ENCODE measurements around the gene AIRE. TPM values are rescaled to one million over a fixed set of nuclear protein-coding genes. Genes with fewer than 3 reads are reported as not detected.

AIRE gene
- total RNA-seq, 2 donors from 2014 or later = not detected

- H3K27ac ChIP-seq = no peak overlapping the region
- intact Hi-C loops (cut with DNase I) = no loop called here
- no peak for DNase-seq (ENCODE audit: low spot score)
- H3K27me3 ChIP-seq (replicated peaks; ENCODE audit: insufficient read depth) = no peaks in the 10 kb centered on the region
- H3K9me3 ChIP-seq = no peaks in the 10 kb centered on the region
- H3K4me1 ChIP-seq (replicated peaks) = no peaks in the 10 kb centered on the region
- H3K36me3 ChIP-seq = no peaks in the 10 kb centered on the region
- TF ChIP-seq POLR2AphosphoS5 (IDR thresholded peaks at IDR 0.05) (no peak), CTCF (IDR thresholded peaks at IDR 0.05) (no peak), POLR2A (IDR thresholded peaks at IDR 0.05) (no peak)
- H3K4me3 ChIP-seq = no peak overlapping the region
- 77% methylated on average over 4 of the region's 4 CpGs for WGBS
Observed at GRCh38 chr21:44260066-44260465, 25.6 kb upstream of the AIRE start.

DNA sequence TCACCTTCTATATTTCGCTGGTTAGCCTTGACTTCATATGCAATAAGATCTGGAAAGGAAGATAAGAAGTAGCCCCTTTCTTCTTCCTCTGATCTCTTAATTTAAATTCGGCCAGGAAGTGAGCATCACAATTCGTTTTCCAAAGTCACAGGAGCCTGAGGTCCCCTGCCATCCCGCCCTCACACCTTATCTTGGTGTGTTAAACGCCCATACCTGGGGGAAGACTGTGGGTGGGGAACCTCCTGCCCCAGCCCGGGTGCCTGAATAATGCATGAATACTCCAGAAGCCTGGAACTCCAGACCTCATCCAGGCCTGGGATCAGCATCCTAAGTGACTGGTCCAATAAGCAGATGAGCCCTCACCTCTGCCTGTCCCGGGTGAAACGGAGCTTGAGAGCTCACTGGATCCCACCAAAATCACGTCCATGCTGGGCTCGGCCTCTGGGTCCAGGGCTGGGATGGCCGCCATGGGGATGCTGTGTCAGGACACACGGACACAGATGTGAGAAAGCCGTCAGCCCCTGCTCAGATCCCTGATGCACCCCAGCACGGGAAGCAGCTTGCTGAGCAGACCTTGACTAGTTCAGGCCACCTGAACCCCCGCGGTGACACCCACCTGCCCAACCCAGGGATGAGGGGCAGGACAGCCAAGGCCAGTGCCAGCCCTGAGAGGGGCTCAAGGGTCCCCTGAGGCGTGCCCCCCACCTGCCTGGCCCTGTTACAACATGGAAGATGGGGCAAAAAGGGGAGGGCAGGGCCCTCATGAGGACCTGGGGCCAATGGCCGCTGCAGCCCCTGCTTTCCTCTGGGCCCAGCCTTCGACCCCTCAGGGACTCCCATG lies 24.7 kb upstream of the AIRE start:
- DNase-seq (ENCODE audit: low spot score) = no peak
- H3K36me3 ChIP-seq = no peaks in the 10 kb centered on the region
- intact Hi-C loops (cut with DNase I) = no loop called here
- no peaks in the 10 kb centered on the region for H3K9me3 ChIP-seq
- H3K4me3 ChIP-seq = no peak overlapping the region
- TF ChIP-seq POLR2A (IDR thresholded peaks at IDR 0.05) (no peak), POLR2AphosphoS5 (IDR thresholded peaks at IDR 0.05) (no peak), CTCF (IDR thresholded peaks at IDR 0.05) (no peak)
- H3K27me3 ChIP-seq (replicated peaks; ENCODE audit: insufficient read depth) = no peaks in the 10 kb centered on the region
- WGBS = 81% methylated on average over 16 of the region's 19 CpGs
- no peaks in the 10 kb centered on the region for H3K4me1 ChIP-seq (replicated peaks)
- no peak overlapping the region for H3K27ac ChIP-seq

- Histone ChIP-seq H3K36me3 (no peaks in the 10 kb centered on the region), H3K4me1 (replicated peaks) (no peaks in the 10 kb centered on the region), H3K27me3 (replicated peaks; ENCODE audit: insufficient read depth) (no peaks in the 10 kb centered on the region), H3K27ac (no peak within 1 kb of the TSS), H3K9me3 (no peaks in the 10 kb centered on the region), H3K4me3 (no peak within 1 kb of the TSS)
- WGBS = 71% methylated on average over 19 of the region's 19 CpGs
- intact Hi-C loops (cut with DNase I) = no loop called here
- no peak for TF ChIP-seq CTCF (IDR thresholded peaks at IDR 0.05)
- TF ChIP-seq POLR2AphosphoS5 (IDR thresholded peaks at IDR 0.05) = no peak
- DNase-seq (ENCODE audit: low spot score) = no peak
Observed at GRCh38 chr21:44261675-44262295, 23.9 kb upstream of the AIRE start, which contains the start of gene DNMT3L. DNMT3L (minus strand) TSS chr21:44261897; CDS start chr21:44261259, 638 bp downstream.

- H3K4me1 ChIP-seq (replicated peaks) = no peaks in the 10 kb centered on the region
- no peak for DNase-seq (ENCODE audit: low spot score)
- H3K9me3 ChIP-seq = no peaks in the 10 kb centered on the region
- TF ChIP-seq CTCF (IDR thresholded peaks at IDR 0.05) (no peak), POLR2A (IDR thresholded peaks at IDR 0.05) (no peak)
- 86% methylated on average over 12 of the region's 12 CpGs for WGBS
- H3K27ac ChIP-seq = no peak overlapping the region
- H3K36me3 ChIP-seq = no peaks in the 10 kb centered on the region
- H3K27me3 ChIP-seq (replicated peaks; ENCODE audit: insufficient read depth) = no peaks in the 10 kb centered on the region
- intact Hi-C loops (cut with DNase I) = no loop called here
- no peak overlapping the region for H3K4me3 ChIP-seq
Observed at GRCh38 chr21:44262338-44263056, 23.2 kb upstream of the AIRE start.
